A549 (cell line): ENCODE data around the gene ZBTB44. TPM values are rescaled to one million over a fixed set of nuclear protein-coding genes. Genes with fewer than 3 reads are reported as not detected.

Experiments used
- ATAC-seq, 2 experiments: fragments of 200-7000 bp in 1 of 2; fragments of >200 bp in 1 of 2; cut with Nextera tagmentation in 1 of 2; cut with Tn5 transposase in 1 of 2; 3 replicates each; pipeline versions ENCODE4 v1.8.0 to v1.9.1; 2018 to 2020; ENCODE audit warnings: mild to moderate bottlenecking in 1 of 2, moderate library complexity in 1 of 2
- CTCF ChIA-PET: fragments of 300-600 bp; sonication (Branson Sonifier 250); formaldehyde crosslinking; extraction: SDS; loops from one replicate; lab custom pipeline; 2021; ENCODE audit warnings: antibody characterized with exemption, inconsistent platforms; lab: Yijun Ruan, JAX
- POLR2A ChIA-PET: fragments of 350-600 bp; formaldehyde crosslinking; extraction: SDS; loops from one replicate; lab custom pipeline; 2021; ENCODE audit warnings: antibody characterized with exemption, inconsistent platforms; lab: Yijun Ruan, JAX
- DNase-seq, 2 experiments: peaks; one replicate each; pipeline versions ENCODE4 v3.0.0 to v3.0.0-alpha.2; 2011 to 2016; ENCODE audit warnings: low read depth in 1 of 2, low spot score in 1 of 2
- FAIRE-seq: peaks from 2 replicates; lab custom pipeline; 2011; peaks lifted over from hg19 to GRCh38; lab: Jason Lieb, UNC
- H3K27ac ChIP-seq, 2 experiments: fragments of >200 bp; sonication (Bioruptor Twin); formaldehyde crosslinking; 3 replicates each; pipeline ENCODE4 v1.5.1; 2016 to 2017
- H3K4me1 ChIP-seq: fragments of >200 bp; sonication (Bioruptor Twin); formaldehyde crosslinking; 3 replicates; pipeline ENCODE4 v1.6.1; 2016
- H3K4me2 ChIP-seq: fragments of >200 bp; sonication (Bioruptor Twin); formaldehyde crosslinking; 3 replicates; pipeline ENCODE4 v1.6.1; 2016
- H3K4me3 ChIP-seq: fragments of >200 bp; sonication (Bioruptor Twin); formaldehyde crosslinking; 3 replicates; pipeline ENCODE4 v1.5.1; 2016
- H3K9me3 ChIP-seq: fragments of >200 bp; sonication (Bioruptor Twin); formaldehyde crosslinking; 3 replicates; pipeline ENCODE4 v1.6.1; 2016
- CHD2 ChIP-seq: fragments of 150-350 bp; IDR thresholded peaks from 2 replicates; pipeline ENCODE4 v1.6.1; 2014; ENCODE audit warnings: low read length; ENCODE audit not compliant: partially characterized antibody
- CHD4 ChIP-seq: fragments of 200-600 bp; sonication (generic); IDR thresholded peaks from 2 replicates; pipeline ENCODE4 v1.6.1; 2016; ENCODE audit warnings: antibody characterized with exemption, mild to moderate bottlenecking, borderline replicate concordance
- ELK1 ChIP-seq: fragments of 150-350 bp; IDR thresholded peaks from 2 replicates; pipeline ENCODE4 v1.6.1; 2014; ENCODE audit warnings: low read depth, mild to moderate bottlenecking, low read length
- EP300 ChIP-seq, 2 experiments: fragments of >200 bp; sonication (Bioruptor Twin); formaldehyde crosslinking; IDR thresholded peaks; 2 replicates in 1 of 2; 3 replicates in 1 of 2; pipeline ENCODE4 v1.6.1; 2016 to 2017
- ESRRA ChIP-seq: fragments of 150-350 bp; IDR thresholded peaks from 2 replicates; pipeline ENCODE4 v1.6.1; 2014; ENCODE audit warnings: mild to moderate bottlenecking, low read length, borderline replicate concordance
- GATA3 ChIP-seq: IDR thresholded peaks from 2 replicates; pipeline ENCODE4 v1.6.1; 2012; ENCODE audit warnings: borderline replicate concordance
- HDAC2 ChIP-seq: fragments of 200-600 bp; sonication (generic); IDR thresholded peaks from 2 replicates; pipeline ENCODE4 v1.6.1; 2016
- HMGXB4 ChIP-seq: fragments of 250-450 bp; sonication (Bioruptor Pico); IDR thresholded peaks from 2 replicates; pipeline ENCODE4 v1.5.0; 2021; ENCODE audit warnings: mild to moderate bottlenecking, moderate library complexity, borderline replicate concordance
- JUNB ChIP-seq: fragments of >200 bp; sonication (Bioruptor Twin); formaldehyde crosslinking; IDR thresholded peaks from 2 replicates; pipeline ENCODE4 v1.6.1; 2016
- MYC ChIP-seq: IDR thresholded peaks from 2 replicates; pipeline ENCODE4 v1.6.1; 2012; ENCODE audit warnings: mild to moderate bottlenecking, inconsistent platforms, low read length, improper control_type of control experiment, borderline replicate concordance
- NFE2L2 ChIP-seq: fragments of 150-350 bp; conservative IDR thresholded peaks from 2 replicates; pipeline ENCODE4 v1.6.1; 2014; ENCODE audit warnings: low read length
- NPAS2 ChIP-seq: fragments of 250-450 bp; sonication (Bioruptor Pico); IDR thresholded peaks from 2 replicates; pipeline ENCODE4 v1.8.0; 2022; ENCODE audit warnings: mild to moderate bottlenecking, moderate library complexity, borderline replicate concordance
- NR3C1 ChIP-seq: fragments of >200 bp; sonication (Bioruptor Twin); formaldehyde crosslinking; IDR thresholded peaks from 3 replicates; pipeline ENCODE4 v1.6.1; 2017
- PHF8 ChIP-seq: fragments of 200-600 bp; sonication (generic); IDR thresholded peaks from 2 replicates; pipeline ENCODE4 v1.6.1; 2016; ENCODE audit warnings: low read depth, mild to moderate bottlenecking, antibody characterized with exemption, moderate library complexity, borderline replicate concordance
- POLR2A ChIP-seq: IDR thresholded peaks from 2 replicates; pipeline ENCODE4 v1.6.1; 2012; ENCODE audit warnings: mild to moderate bottlenecking, low read length
- POLR2AphosphoS2 ChIP-seq: conservative IDR thresholded peaks from 2 replicates; pipeline ENCODE4 v1.6.1; 2012; ENCODE audit warnings: low read length, improper control_type of control experiment, inconsistent platforms
- RFX5 ChIP-seq: fragments of 450-650 bp; IDR thresholded peaks from 2 replicates; pipeline ENCODE4 v1.7.1; 2014; ENCODE audit warnings: antibody characterized with exemption, mild to moderate bottlenecking, moderate library complexity
- SREBF2 ChIP-seq: fragments of 450-650 bp; IDR thresholded peaks from 2 replicates; pipeline ENCODE4 v1.6.1; 2014; ENCODE audit warnings: mild to moderate bottlenecking, moderate library complexity
- TFCP2L1 ChIP-seq: fragments of 250-450 bp; sonication (Bioruptor Pico); IDR thresholded peaks from 2 replicates; pipeline ENCODE4 v1.5.0; 2021; ENCODE audit warnings: mild to moderate bottlenecking
- TP53 ChIP-seq: fragments of 250-450 bp; sonication (Bioruptor Pico); IDR thresholded peaks from 2 replicates; pipeline ENCODE4 v1.5.0; 2021; ENCODE audit warnings: mild to moderate bottlenecking, moderate library complexity
- USF2 ChIP-seq: fragments of 450-650 bp; IDR thresholded peaks from 2 replicates; pipeline ENCODE4 v1.6.1; 2014; ENCODE audit warnings: antibody characterized with exemption
- ZSCAN20 ChIP-seq: fragments of 250-450 bp; sonication (Bioruptor Pico); IDR thresholded peaks from 2 replicates; pipeline ENCODE4 v1.8.0; 2022; ENCODE audit warnings: mild to moderate bottlenecking, moderate library complexity
- WGBS: methylation state at CpG from one replicate; pipeline ENCODE4 v1.1.6; 2017; ENCODE audit errors: missing lambda C conversion rate; 5-methylcytosine and 5-hydroxymethylcytosine counted together
- polyA plus RNA-seq, 4 experiments: library from polyadenylated mRNA; depleted of rRNA in 3 of 4; stranded (reverse); fragments of >200 nt; fragmentation: RNase III in 1 of 4; extraction: RNeasy Plus Mini Kit Qiagen cat#74134 plus additional on column Dnase treatment in 1 of 4; gene quantifications; 2 replicates in 3 of 4; 3 replicates in 1 of 4; pipeline ENCODE4 v1.2.3, GENCODE V29; 2011 to 2017
- TF ChIP-seq, protein P1 (sequence below): fragments of >200 bp; sonication (Bioruptor Twin); formaldehyde crosslinking; IDR thresholded peaks from 3 replicates; pipeline ENCODE4 v1.6.1; 2016
- TF ChIP-seq, protein P2 (sequence below): IDR thresholded peaks from 2 replicates; pipeline ENCODE4 v1.6.1; 2012

The ZBTB44 gene
- polyA plus RNA-seq, 2 of the 4 experiments (the other 2 are of a cell fraction) = 6.7 to 16.1 TPM

- CTCF ChIA-PET = no interaction called here
- TF ChIP-seq CHD4 (no peak), PHF8 (no peak), TP53 (no peak), ZSCAN20 (CRISPR knock-in tag) (no peak), ESRRA (no peak), MYC (no peak), ELK1 (no peak), SREBF2 (no peak), CHD2 (no peak), NR3C1 (no peak)
- no peak for DNase-seq
- Histone ChIP-seq H3K4me1 (peaks cover 3% of the 10 kb centered on the region), H3K4me2 (no peak overlapping the region), H3K27ac (no peak overlapping the region), H3K9me3 (peaks cover 8% of the 10 kb centered on the region; the same call in 1 of the 3 replicates), H3K4me3 (no peak overlapping the region)
- 59% methylated on average over 7 of the region's 7 CpGs for WGBS
- no peak for ATAC-seq
- no peak for FAIRE-seq
- POLR2A ChIA-PET = no interaction called here
Observed at GRCh38 chr11:130323452-130324450, 9.0 kb upstream of the ZBTB44 start.

DNA sequence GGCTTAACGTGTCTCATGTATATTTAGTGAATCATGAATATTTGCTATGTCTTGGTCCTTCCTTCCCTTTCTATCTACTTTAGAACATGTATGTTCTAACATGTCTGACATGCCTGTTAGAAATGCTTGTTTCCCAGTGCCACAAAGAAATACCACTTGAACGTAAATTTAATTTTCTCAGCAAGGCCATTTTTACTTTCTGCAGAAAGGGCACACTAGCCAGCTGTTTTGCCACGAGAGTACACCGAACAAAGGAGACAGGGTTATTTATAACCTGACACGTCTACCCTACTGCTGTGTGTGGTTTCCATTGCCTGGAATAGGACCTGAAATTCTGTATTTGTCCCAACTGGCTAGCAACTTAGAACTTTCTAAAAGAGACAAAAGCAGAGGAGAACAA is 7.4 kb upstream of the ZBTB44 start:
- Histone ChIP-seq H3K9me3 (peaks cover 8% of the 10 kb centered on the region; the same call in 1 of the 3 replicates), H3K4me2 (no peak overlapping the region)
- 66% methylated on average over 5 of the region's 5 CpGs for WGBS
- TF ChIP-seq NFE2L2 (no peak), HMGXB4 (CRISPR knock-in tag) (no peak), HDAC2 (no peak), RFX5 (no peak), POLR2AphosphoS2 (no peak), PHF8 (no peak), JUNB (no peak), MYC (no peak), ELK1 (no peak), CHD2 (no peak), EP300 (IDR thresholded peaks at IDR 0.05) (no peak), NR3C1 (no peak), POLR2A (no peak), GATA3 (no peak), NPAS2 (CRISPR knock-in tag) (no peak), TFCP2L1 (CRISPR knock-in tag) (no peak), USF2 (no peak)
- TF ChIP-seq, protein P1, sequence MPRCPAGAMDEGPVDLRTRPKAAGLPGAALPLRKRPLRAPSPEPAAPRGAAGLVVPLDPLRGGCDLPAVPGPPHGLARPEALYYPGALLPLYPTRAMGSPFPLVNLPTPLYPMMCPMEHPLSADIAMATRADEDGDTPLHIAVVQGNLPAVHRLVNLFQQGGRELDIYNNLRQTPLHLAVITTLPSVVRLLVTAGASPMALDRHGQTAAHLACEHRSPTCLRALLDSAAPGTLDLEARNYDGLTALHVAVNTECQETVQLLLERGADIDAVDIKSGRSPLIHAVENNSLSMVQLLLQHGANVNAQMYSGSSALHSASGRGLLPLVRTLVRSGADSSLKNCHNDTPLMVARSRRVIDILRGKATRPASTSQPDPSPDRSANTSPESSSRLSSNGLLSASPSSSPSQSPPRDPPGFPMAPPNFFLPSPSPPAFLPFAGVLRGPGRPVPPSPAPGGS = no peak
- TF ChIP-seq, protein P2, sequence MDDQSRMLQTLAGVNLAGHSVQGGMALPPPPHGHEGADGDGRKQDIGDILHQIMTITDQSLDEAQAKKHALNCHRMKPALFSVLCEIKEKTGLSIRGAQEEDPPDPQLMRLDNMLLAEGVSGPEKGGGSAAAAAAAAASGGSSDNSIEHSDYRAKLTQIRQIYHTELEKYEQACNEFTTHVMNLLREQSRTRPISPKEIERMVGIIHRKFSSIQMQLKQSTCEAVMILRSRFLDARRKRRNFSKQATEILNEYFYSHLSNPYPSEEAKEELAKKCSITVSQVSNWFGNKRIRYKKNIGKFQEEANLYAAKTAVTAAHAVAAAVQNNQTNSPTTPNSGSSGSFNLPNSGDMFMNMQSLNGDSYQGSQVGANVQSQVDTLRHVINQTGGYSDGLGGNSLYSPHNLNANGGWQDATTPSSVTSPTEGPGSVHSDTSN = no peak
- TF ChIP-seq, all 56 proteins: peak for 0
- ATAC-seq = no peak
- CTCF ChIA-PET = no interaction called here
- no peak overlapping the region for H3K27ac ChIP-seq
- DNase-seq = no peak
- H3K4me3 ChIP-seq = no peak overlapping the region
- POLR2A ChIA-PET = no interaction called here
- no peak for FAIRE-seq
- peaks cover 18% of the 10 kb centered on the region for H3K4me1 ChIP-seq
